HuH-7 (cell line): Measurements from ENCODE around the gene DPYD.
"Not testable (repeated sequence)": the region's sequence is repeated elsewhere in the genome, so short reads cannot be mapped to it uniquely, and the experiment has no call there.

Experiments used
- DNase-seq: peaks from one replicate; pipeline ENCODE4 v3.0.0; 2011; ENCODE audit warnings: low spot score

The DPYD gene

DNA sequence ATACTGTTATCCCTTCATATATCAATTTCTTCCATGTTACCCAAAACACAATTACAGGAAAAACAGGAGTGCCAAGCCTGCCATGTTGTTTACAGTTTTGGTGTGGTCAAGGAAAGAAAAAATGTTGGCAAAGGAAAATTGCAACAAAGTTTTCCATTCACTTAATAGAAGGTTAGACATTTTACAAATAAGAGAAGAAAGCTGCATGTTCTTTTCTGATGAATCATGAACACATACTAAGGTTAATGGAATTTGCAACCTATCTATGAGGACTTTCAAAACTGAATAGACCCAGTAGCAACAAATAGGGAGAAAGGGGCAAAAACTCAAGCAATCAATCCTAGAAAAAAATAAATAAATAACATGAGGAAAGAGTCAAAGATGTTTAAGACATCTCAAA, 556.7 kb downstream of the DPYD start:
- DNase-seq, result no peak

DNA sequence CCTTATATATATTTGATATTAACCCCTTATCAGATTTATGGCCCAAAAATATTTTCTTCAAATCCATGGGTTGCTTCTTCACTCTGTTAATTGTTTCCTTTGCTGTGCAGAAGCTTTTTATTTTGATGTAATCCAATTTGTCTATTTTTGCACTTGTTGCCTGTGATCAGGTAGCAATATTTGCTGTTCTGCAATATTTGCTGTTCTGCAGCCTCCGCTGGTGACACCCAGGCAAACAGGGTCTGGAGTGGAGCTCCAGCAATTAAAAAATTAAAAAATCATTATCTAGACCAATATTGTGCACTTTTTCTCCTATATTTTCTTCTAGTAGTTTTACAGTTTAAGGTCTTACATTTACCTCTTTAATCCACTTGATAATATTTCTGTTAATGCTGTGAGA, 564.5 kb downstream of the DPYD start:
- no peak for DNase-seq

DNA sequence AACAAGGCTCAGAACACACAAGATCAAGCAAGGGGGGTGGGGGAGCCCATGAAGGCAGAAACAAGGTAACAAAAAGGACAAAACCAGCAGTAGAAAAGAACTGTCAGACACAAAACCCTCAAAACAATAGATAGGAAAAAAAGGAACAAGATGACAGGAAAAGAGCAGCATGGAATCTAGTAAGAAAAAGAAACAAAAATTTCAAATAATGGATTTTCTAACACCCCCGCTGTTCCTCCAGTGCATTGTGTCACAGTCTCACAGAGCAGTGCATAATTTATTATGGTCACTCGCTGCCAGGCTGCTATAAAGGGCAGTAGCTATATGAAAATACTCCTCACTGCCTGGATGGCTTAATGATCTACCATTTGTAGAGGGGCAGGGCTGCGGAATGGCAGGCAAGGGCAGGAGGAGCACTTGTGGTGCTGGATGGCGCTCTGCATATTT, 567.9 kb downstream of the DPYD start:
- no peak for DNase-seq

DNA sequence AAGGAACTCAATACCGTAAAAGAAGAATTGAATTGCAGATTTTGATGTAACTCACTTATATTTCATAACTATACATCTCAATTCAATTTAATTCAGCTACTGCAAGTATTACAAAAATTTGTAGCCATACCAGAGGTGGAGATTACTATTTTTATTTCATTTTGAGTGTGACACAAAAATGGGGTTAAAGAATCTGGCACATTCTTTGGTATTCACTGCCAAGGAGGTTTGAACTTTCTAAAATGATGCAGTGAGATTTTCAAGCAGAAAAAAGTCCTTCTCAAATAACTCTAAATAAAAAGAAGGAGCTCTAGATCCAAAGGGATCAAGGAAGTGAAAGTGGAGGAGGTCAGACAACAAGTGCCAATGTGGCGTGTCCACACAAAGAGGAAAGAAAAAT, 569.0 kb downstream of the DPYD start:
- no peak for DNase-seq

DNA sequence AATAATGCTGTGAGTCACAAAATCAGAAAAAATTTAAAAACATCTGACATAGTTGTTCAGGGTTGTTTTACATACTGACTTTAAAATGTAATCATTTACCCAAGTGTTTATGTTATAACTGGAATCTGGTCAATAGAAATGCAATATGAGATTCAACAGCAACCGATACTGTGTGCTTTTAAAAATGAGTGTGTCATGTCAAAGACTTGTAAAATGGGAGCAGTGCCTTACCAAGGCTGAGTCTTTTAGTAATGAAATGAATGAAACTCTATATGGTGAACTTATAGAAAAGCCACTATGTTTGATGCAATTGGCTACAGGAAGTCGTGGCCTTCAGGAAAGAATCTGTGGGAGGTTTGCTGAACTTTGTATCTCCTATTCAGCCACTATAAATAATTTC, 570.2 kb downstream of the DPYD start:
- no peak for DNase-seq

DNA sequence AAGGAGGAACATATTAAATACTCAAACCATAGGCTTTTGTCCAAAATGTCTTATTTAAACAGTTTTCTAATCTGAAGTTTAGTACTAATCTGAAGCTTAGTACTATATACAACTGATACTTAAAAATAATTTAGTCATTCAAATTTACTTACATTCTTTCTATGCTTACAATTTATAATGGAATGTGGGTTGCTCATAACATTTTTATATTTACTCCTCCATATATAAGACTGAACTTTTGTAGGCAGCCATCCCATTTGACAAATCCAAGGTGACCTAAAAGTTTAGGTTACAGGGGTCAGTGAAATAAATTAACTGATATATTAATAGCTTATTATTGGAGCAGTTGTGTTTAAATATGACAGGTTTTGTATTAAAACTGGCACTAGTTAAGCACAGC, 570.6 kb downstream of the DPYD start:
- DNase-seq, result no peak

DNA sequence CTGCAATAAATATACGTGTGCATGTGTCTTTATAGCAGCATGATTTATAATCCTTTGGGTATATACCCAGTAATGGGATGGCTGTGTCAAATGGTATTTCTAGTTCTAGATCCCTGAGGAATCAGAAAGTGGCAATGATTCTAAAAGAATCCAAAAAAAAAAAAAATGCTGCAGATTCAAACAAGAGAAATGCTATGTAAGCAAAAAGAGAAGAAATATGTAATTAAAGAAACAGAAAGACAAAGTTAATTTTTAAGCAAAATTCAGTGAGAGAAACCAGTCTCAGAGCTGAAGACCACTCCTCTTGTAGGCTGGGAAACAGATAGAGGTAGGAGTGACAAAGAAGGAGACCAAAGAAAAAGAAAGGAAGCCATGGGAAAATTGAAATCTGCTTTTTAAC, 571.0 kb downstream of the DPYD start:
- DNase-seq, result not testable (repeated sequence)

DNA sequence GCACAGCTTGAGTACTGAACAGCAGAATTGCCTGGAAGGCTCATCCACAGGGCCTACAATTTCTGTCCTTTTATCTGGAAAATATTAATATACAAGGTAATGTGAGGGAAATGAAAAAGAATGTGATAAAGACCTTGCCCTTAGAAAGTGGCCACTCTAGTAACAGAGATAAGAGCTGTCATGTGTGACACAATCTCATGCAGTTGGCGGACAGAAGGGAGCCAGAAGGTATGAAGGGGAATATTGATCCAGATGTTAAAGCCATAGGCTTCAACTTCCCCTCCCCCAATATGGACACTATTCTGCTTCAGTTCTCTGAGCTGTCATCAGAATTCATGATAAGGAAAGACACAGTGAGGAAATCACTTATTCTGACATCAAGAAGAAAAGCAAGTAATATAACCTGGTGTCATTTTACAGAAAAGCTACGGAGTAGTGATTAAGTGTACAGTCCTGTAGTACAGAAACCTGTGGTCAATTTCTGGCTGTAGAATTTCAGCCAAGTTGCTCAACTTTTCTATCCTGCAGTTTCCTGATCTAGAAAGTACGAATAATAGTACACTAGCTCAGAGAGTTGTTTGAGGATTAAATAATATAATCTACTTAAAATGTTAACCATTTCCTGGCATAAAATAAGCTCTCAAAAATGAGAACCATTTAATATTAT, 572.1 kb downstream of the DPYD start:
- DNase-seq, result no peak

DNA sequence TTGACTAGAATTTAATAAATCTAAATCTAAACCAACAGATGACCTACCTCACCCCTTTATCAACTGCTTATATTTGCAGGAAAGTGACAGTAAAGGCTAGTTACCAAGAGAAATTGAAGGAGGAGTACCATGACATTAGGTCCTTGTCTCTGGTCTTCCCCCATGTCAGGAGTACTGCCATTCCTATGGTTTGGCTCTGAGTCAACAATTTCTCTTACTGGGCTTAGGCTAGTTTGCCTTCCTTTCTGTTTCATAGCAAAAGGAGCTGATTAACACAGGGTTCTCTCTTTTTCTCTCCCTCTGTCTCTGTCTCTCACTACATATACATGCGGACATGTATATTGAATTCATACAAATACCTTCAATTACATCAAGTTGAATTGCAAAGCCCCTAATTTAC, 579.9 kb downstream of the DPYD start:
- DNase-seq, result no peak

DNA sequence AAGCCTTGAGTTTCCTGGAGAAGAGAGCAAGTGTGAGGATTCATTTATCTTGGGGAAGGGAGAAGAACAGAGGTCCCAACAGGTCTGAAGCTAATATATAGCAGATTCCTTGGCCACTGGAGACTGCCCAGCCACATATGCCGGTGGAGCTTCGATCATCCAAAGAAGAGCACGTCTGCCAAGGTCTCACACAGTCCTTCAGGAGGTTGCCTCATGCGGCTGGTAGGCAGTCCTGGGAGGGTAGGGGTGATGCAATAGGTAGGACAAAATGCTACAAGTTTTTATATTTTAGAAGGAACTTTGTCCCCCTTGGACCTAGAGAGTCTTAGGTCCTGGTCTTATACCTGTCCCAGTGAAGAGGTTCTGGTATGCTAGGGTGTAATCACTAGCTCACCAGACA, 582.5 kb downstream of the DPYD start:
- no peak for DNase-seq

DNA sequence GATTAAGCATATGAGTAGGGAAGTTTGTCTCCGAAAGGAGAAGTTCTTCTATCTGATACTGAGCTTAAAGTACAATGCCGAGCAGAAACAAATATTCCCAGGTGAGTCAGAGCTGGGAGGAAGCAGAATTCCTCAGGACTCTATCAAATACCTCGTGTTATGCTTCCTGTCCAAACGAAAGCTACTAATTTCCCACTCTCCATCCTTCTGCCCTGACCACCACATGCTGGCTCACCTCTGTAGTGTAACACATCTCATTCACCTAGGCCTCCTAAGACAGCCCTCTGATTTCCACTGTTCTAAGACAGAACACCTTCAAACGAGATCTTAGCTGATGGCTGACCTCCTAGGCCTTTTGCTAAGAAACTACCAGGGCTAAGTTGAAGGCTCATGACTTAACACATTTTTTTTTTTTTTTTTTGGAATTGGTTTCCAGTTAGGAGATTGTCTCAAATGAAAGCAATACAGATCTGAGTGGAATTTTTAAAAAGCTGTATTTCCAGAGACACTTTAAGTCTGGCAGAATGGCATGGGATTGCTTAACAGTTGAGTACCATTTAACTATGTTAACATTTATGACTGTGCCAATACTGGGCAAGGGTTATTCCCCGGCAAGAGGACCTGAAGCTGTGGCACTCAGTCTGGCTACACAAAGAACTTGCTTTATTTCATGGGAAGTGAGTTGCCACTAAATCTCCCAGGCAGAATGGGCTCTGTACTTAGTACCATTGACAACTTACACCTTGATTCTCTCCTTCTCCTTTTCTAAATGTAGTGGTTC, 583.4 kb downstream of the DPYD start:
- DNase-seq, result no peak

DNA sequence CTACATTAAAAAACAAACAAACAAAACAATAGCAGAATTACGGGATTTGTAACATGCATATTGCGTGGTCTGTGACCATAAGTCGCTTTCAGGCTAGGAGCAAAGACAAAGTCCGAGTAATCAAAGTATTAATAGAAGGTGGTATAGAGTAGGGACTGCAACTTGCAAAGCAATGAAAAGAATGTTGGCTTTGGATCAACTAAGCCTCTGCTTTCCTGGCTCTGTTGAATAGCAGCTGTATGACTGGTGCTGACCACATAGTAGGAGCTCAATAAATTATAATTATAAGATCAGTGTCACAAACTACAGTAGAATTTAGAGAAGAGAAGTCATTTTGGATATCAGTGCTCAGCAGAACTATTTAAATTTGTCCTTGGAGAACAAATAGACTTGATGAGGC, 586.4 kb downstream of the DPYD start:
- no peak for DNase-seq

DNA sequence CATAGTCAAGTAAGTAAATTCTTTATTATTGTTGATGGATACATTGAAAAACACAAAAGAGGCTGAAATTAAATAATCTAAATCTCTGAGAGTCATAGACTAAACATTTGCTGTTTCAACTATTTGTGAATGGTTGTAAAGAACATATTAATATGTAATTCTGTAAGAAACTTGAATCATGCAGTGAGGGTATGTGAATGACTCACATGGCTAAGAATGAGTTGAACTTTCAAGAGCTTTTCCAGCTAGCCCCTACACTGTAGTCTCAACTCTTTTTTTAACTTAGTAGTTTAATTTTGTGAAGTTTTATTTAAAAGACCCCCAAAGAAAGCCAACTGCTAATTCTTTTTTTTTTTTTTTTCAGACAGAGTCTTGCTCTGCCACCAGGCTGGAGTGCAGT, 588.1 kb downstream of the DPYD start:
- no peak for DNase-seq

DNA sequence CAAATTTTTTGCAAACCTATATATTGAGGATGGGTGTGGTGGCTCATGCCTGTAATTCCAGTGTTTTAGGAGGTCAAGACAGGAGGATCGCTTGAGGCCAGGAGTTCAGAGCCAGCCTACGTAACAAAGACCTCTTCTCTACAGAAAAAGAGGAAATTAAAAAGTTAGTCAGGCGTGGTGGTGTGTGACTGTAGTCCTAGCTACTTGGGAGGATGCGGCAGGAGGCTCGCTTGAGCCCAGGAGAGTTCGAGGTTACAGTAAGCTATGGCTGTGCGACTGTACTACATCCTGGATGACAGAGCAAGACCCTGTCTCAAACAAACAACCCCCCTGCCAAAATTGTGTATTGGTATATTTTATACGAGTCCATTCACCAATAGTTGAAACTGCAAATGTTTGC, 589.7 kb downstream of the DPYD start:
- no peak for DNase-seq

DNA sequence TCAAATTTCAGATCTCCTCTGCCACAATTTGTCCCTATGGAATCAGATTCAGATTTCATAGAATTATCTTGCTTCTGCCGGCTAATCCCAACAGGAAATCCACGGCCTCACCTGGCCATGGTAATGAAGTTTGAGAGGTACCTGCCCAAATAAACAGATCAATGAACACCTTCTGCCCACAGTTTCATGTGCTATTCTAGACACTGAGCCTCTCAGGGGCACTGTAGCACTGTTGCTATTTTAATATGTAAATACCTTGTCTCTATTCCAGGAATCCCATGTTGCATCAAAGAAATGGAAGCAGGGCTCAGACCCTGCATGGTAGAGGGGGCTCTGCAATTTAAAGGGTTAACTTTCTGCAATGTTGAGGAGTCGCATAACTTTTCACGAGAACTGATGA, 606.1 kb downstream of the DPYD start:
- DNase-seq, result no peak

DNA sequence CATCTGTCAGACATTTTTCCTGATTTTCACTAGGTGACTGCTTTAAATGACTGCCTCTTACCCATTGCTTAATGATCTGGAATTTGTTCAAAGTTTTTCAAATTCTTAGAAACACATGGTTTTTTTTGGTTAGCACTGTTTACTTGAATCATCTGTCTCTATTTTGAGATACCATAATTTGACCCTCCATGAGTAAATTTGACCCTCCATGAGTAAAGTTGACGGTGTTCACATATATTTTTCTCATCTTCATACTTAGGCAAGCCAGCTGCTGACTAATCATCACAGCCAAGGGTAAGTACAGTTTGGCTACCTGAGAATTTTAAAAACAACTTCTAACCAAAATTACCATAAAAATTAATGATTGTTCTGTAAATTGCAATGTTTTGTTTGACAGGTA, 612.7 kb downstream of the DPYD start:
- DNase-seq, result no peak

DNA sequence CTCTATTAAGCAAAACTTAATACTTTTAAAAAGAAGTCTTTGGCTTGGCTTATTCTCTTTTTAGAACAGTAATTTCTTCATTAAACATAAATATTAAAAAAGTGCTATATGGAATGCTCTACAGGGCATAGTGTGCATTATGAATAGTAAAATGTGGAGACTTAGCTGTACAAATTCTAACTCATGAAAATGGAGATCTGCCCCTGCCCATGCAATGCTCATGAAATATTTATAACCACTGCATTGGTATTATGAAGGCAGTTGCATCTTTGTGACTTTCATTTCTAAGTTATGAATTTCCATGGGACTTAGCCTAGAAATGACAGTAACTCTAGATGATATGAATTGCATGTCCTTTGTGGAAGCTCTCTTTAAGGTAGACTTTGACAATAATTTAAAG, 613.3 kb downstream of the DPYD start:
- DNase-seq, result no peak

DNA sequence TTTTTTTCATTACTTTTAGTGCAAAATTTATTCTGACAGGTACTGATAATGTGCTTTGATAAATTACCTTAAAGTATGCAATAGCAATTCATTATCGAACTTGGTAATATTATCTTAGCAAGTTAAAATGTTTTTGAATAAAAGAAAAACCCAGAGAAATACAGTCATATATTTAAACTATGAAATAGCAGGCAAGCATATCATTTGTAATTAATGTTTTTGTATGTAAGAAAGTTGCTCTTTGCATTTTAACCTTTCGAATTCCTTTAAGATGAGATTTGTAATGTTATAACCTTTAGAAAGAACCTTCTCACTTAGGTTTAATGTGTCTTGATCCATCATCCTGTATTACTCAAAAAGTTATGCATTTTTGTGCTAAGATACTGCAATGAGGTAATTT, 613.7 kb downstream of the DPYD start:
- DNase-seq, result no peak

DNA sequence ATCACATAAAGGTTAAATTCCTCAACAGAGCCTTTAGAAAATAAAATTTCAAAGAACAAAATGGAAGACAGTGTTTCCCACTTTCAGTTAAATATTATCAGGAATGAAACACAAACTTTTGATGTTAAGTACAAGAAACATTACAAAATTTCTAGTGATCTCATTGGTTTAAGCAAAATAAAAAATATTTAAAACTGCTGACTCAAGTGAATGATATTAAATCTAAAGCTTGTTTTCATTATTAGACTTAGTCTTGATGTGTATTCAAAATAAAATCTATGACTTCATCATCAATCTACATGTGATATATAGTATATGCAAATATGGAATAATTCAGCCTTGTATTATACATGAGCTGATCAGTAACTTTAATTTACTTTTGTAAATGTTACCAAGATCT, 614.3 kb downstream of the DPYD start:
- DNase-seq, result no peak

DNA sequence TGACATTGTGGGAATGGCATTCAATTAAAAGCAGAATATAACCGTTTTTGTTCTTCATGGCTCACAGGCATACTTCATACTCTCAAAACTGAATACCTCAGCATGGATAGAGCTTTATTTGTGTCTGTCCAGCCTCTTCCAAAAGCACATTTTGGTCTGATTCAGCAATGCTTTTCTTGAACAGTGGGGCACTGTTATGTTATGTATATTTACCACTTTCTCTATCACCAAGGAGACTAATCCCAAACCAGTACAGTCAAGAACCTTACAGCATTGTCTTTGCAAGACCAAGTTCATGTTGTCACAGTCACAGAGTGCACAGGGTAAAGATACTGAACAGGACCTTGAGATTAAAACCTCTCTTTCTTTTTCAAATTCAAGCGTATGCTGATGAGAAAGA, 616.5 kb downstream of the DPYD start:
- DNase-seq, result no peak

DNA sequence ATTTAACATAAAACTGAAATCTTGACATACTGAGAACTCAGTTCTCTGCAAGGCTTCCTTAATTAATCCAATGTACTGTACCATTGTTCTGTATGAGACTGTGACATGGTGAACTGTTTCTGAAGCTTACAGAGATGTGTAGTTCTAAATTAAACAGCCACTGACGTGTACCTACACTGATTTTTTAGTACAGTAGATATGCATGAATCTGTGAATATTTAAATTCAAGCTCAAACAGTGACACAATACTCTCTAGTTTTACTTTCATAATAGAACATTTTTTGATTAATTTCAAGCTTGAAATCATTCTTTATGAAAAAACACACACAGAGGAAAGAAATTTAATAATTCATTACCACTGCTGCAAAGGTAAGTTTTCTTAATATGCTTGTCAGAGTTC, 621.9 kb downstream of the DPYD start:
- no peak for DNase-seq

DNA sequence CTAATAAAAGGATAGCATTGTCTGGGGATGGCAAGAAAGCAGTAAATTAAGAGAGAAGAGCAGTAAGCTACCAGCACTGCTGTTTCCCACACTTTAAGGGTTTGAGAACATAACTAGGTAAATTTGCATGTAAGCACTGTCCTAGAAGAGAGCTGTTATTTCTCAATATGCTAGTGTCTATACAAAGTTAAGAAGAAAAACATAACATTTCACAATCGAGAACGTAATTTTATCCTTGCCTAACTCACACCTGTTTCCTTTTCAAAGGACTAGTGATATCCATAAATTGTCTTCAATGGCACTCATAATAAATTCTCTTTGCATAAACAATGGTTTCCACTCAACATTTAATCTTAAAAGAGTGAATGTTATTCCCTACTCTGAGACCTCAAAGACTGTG, 623.2 kb downstream of the DPYD start:
- no peak for DNase-seq

DNA sequence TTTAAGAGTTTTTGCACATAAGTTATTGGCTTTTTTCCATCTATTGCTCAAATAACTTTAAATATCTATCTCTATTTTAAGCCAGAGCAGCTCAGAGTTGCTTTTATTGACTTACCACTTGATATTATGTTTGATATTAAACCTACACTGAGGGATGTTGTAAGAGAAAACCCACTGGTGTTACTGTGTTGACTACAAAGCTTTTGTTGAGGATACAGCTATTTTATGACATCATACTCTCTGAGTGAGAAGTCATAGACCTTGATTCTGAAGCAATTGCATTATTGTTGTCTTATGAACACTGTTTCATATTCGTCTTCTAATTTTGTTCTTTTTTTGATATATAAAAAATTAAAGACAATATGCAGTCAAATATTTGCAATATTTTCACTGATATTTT, 638.9 kb downstream of the DPYD start:
- no peak for DNase-seq
